ENCODE measurements around the gene GLDC.

GRCh38 chr9:6677803-6678202, 32.3 kb upstream of the GLDC start:
- TF ChIP-seq, protein P1, sequence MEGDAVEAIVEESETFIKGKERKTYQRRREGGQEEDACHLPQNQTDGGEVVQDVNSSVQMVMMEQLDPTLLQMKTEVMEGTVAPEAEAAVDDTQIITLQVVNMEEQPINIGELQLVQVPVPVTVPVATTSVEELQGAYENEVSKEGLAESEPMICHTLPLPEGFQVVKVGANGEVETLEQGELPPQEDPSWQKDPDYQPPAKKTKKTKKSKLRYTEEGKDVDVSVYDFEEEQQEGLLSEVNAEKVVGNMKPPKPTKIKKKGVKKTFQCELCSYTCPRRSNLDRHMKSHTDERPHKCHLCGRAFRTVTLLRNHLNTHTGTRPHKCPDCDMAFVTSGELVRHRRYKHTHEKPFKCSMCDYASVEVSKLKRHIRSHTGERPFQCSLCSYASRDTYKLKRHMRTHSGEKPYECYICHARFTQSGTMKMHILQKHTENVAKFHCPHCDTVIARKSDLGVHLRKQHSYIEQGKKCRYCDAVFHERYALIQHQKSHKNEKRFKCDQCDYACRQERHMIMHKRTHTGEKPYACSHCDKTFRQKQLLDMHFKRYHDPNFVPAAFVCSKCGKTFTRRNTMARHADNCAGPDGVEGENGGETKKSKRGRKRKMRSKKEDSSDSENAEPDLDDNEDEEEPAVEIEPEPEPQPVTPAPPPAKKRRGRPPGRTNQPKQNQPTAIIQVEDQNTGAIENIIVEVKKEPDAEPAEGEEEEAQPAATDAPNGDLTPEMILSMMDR (conservative IDR thresholded peaks at IDR 0.05; ENCODE audit: low read length) = no peak
- TF ChIP-seq EZH2phosphoT487 (IDR thresholded peaks at IDR 0.05; ENCODE audit: borderline replicate concordance, low read depth, low read length) = no peak

Measured in OCI-LY7 (cell line).